Subcutaneous abdominal adipose tissue (tissue), 5 donors: ENCODE data around the gene HSPA8.

Experiments used
- H3K27ac ChIP-seq: one replicate; pipeline ENCODE4 v1.7.0; 2013; ENCODE audit warnings: low read depth, mild to moderate bottlenecking, inconsistent platforms, low read length, moderate library complexity
- H3K27me3 ChIP-seq, 5 donors: one replicate each; pipeline ENCODE4 v1.7.0; 2013; ENCODE audit warnings: low read length in 5 of 5, inconsistent platforms in 1 of 5; ENCODE audit not compliant: control insufficient read depth in 5 of 5, insufficient read depth in 4 of 5
- H3K36me3 ChIP-seq, 5 donors: one replicate each; pipeline ENCODE4 v1.7.0; 2013; ENCODE audit warnings: low read length in 5 of 5; ENCODE audit not compliant: control insufficient read depth in 5 of 5, insufficient read depth in 5 of 5
- H3K4me1 ChIP-seq, 5 donors: one replicate each; pipeline ENCODE4 v1.7.0; 2013; ENCODE audit warnings: low read length in 5 of 5, mild to moderate bottlenecking in 3 of 5, moderate library complexity in 1 of 5; ENCODE audit not compliant: control insufficient read depth in 5 of 5, insufficient read depth in 5 of 5
- H3K4me3 ChIP-seq, 5 donors: one replicate each; pipeline ENCODE4 v1.7.0; 2013; ENCODE audit warnings: low read length in 5 of 5, low read depth in 1 of 5
- H3K9ac ChIP-seq, 5 donors: one replicate each; pipeline ENCODE4 v1.7.0; 2013; ENCODE audit warnings: low read length in 5 of 5, mild to moderate bottlenecking in 4 of 5, moderate library complexity in 3 of 5
- H3K9me3 ChIP-seq, 5 donors: one replicate each; pipeline ENCODE4 v1.7.0; 2013; ENCODE audit warnings: low read length in 5 of 5; ENCODE audit not compliant: control insufficient read depth in 5 of 5
- donor health status: healthy.
- donor health status: healthy.
- donor health status: healthy.
- donor health status: healthy.
- donor health status: healthy.

Gene HSPA8

DNA sequence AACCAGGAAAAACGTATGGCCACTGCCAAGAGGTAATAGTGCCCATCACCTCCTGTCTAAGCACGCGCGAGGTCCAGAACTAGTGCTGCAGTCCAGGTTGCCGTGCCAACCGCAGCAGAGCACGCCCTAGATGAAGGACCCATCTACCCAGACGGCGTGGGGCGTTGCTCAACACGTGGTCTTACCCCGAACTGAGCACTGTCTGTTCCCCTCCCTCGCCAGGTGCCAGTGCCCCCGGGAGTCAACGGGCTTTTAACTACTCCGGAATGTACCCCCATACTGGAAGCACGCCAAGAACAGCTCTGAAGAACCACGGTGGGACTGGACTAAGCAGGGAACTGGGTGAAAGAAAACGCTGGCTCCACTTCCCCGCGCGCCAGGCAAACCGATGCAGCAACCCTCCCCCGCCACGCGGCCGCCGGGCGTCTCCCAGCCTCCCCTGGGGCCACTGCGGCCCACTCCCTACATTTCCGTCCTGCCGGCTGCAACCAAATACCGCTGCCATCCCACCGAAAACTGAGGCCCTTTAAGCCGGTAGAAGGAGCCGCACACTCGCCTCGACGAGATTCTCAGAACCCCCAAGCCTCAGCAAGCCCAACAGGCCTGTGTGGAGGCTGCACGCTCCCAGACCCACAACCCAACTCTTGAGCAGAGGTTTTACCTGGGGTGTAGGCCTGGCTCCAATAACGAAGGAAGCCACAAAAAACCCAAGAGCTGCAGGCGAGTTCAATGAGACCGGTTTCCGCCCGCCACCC lies at the start of gene HSPA8:
HSPA8 (minus strand) TSS at position 734 of the 755 bp plus-strand sequence. CDS start 812 bp downstream, outside the sequence.
- no peaks in the 10 kb centered on the region for H3K9me3 ChIP-seq
- H3K9ac ChIP-seq: peak within 1 kb of the TSS; percentile 88 to 100 (median 99)
- H3K27ac ChIP-seq: peak within 1 kb of the TSS; percentile 100
- H3K27me3 ChIP-seq: no peaks in the 10 kb centered on the region
- peak within 1 kb of the TSS; percentile 91 to 99 (median 97) for H3K4me3 ChIP-seq
- peaks cover 11 to 76% (median 68%) of the 10 kb centered on the region in 5 donors for H3K4me1 ChIP-seq
- H3K36me3 ChIP-seq: peaks cover 27 to 48% (median 42%) of the 10 kb centered on the region in 5 donors

DNA sequence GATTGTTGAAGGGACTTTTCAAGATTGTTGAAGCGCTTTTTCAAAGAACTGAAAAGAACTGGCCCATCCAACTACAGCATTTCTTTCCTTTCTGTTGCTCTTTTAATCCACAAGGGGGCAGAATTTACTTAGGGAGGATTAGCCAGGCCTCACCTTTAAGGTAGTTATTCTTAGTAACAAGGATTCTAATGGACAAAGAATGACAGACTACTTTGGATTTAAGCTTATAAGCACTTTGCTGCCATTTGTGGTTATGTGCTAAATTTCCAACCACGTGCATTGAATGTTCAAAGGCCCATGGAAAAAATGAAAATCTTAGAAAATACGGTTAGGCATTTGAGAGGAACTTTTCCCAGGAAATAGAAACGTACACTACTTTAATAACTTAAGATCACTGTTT lies 49.5 kb upstream of the HSPA8 start:
- peaks cover 0 to 2% (median 0%) of the 10 kb centered on the region in 5 donors for H3K36me3 ChIP-seq
- H3K9me3 ChIP-seq: peaks cover 0 to 7% (median 2%) of the 10 kb centered on the region in 5 donors
- H3K27ac ChIP-seq: peak overlapping the region; percentile 92
- peaks cover 0 to 10% (median 0%) of the 10 kb centered on the region in 5 donors for H3K4me1 ChIP-seq
- H3K27me3 ChIP-seq: no peaks in the 10 kb centered on the region
- H3K9ac ChIP-seq: no peak overlapping the region
- no peak overlapping the region for H3K4me3 ChIP-seq

DNA sequence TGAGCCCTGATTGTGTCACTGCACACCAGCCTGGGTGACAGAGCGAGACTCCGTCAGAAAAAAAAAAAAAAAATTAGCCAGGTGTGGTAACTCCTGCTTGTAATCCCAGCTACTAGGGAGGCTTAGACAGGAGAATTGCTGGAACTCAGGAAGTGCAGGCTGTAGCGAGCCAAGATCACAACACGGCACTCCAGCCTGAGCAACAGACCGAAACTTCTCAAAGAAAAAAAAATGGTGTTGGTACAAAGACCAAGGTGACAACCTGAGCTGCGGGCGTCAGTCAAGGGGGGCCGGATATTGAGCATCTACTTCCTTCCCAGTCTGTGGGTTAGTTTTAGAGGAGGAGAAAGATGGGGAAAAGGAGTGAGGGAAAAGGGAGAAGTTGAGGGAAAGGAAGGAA lies 48.5 kb upstream of the HSPA8 start:
- no peak overlapping the region for H3K9ac ChIP-seq
- no peaks in the 10 kb centered on the region for H3K9me3 ChIP-seq
- H3K36me3 ChIP-seq: peaks cover 0 to 2% (median 0%) of the 10 kb centered on the region in 5 donors
- H3K4me1 ChIP-seq: peaks cover 0 to 12% (median 0%) of the 10 kb centered on the region in 5 donors
- peak overlapping the region; percentile 92 for H3K27ac ChIP-seq
- H3K27me3 ChIP-seq: no peaks in the 10 kb centered on the region
- H3K4me3 ChIP-seq: no peak overlapping the region

DNA sequence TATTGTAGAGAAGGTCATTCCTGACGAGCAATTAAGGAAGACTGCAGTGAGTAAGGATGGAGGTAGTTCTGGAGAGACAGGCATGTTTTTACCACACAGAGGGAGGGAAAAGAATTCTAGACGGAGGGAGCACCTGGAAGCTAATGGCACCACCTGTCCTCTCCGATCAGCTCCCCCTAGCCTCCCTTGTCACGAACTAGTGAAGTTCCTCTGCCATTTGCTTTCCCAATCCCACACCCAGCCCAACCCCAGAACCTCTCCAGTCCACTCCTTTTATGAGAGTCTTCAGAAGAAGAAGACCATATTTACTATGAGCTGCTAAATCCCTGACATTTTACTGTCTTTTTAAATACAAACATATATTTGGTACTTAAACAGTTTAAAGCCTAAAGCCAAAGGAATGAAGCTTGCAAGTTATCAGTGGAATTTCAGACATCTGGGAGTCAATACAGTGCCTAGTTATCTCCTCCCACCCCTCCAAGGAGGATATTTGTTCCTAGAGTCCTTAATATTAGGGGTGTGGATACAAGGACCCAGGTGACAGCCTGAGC lies 46.1 kb upstream of the HSPA8 start:
- peaks cover 0 to 24% (median 12%) of the 10 kb centered on the region in 5 donors for H3K4me1 ChIP-seq
- no peak overlapping the region for H3K27ac ChIP-seq
- H3K36me3 ChIP-seq: peaks cover 0 to under 1% (median 0%) of the 10 kb centered on the region in 5 donors
- no peak overlapping the region for H3K9ac ChIP-seq
- H3K27me3 ChIP-seq: no peaks in the 10 kb centered on the region
- no peak overlapping the region for H3K4me3 ChIP-seq
- no peaks in the 10 kb centered on the region for H3K9me3 ChIP-seq

DNA sequence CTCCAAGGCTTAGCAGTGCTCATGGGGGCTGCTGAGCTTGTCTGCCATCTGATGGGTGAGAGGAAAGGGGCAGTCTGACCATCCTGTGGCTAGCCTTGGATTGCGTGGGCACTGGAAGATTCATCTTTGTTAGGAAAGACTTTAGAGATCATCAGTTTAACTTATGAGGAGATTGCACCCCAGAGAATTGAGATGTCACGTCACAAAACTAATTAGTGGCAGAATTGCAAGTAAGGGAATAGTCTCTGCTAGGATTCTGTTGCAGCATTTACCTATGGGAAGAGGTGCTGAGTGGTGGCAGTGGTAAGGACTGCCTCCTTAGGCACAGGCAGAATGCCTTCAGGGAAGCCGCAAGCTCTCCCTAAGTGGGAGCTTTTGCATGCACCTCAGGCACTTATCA lies 42.8 kb upstream of the HSPA8 start:
- Histone ChIP-seq H3K9me3 (no peaks in the 10 kb centered on the region), H3K27ac (no peak overlapping the region), H3K4me1 (peaks cover 2 to 37% (median 31%) of the 10 kb centered on the region in 5 donors), H3K36me3 (no peaks in the 10 kb centered on the region), H3K27me3 (no peaks in the 10 kb centered on the region), H3K9ac (no peak overlapping the region), H3K4me3 (no peak overlapping the region)

DNA sequence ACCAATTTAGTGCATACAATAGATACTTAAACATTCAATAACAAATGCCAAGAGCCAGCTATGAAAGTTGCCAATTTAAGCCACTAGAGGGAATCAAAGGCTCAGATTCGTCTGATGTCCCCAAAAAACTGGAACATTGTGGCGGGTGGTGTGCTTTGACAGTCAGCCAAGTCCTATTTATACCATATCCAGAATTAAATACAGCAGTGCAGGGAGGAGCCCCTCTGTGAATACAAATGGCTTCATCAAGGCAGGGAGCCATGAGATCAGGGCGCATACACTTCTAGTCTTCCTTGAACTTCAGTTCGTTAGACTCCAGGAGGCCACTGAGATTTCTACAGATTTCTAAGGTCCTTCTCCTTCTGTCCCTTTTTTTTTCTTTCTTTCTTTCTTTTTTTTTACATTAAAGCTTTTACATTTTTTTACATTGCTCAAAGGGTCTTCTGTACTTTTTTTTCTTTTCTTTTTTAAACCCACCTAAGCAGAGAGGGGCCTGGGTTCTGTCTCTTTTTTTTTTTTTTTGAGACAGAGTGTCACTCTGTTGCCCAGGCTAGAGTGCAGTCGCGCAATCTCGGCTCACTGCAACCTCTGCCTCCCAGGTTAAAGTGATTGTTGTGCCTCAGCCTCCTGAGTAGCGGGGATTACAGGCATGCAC lies 41.5 kb upstream of the HSPA8 start:
- peak overlapping the region; percentile 37 for H3K27ac ChIP-seq
- H3K4me3 ChIP-seq: no peak overlapping the region
- peaks cover 2 to 37% (median 31%) of the 10 kb centered on the region in 5 donors for H3K4me1 ChIP-seq
- H3K36me3 ChIP-seq: no peaks in the 10 kb centered on the region
- no peaks in the 10 kb centered on the region for H3K9me3 ChIP-seq
- peak overlapping the region in 2 of 5 donors; percentile 41 to 60 for H3K9ac ChIP-seq
- no peaks in the 10 kb centered on the region for H3K27me3 ChIP-seq

DNA sequence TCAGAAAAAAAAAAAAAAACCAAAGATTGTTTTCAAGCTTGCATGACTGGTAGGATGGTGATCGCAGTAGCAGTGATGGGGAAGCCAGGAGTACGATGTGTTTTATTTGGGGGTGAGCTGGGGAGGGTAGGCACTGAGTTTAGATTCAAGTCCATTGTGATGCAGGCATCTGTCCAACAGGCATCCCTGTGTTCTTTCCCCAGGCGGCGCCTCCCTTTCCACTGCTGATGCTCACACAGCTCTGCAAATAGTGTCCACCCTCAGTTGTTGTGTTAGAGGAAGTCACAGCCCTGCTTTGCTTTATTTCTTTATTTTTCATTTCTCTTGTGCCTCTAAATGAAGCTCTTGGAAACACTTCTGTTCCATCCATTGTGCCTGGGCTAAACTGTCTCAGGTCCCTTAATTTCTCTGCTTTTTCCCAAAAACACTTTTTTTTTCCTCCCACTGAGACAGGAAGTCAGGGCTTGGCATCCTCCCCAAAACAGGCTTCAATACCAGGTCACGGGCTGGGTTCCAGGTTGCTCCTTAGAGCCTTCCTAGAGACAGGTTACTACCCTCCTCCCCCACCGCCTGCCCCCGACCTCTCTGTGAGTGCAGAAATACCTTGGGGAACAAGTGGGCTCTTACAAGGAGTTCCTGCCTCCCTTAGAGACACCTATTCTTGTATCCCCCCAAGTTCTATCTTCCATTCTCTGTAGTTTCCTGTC lies 38.6 kb upstream of the HSPA8 start:
- Histone ChIP-seq H3K36me3 (peaks cover 0 to 17% (median 11%) of the 10 kb centered on the region in 5 donors), H3K9me3 (no peaks in the 10 kb centered on the region), H3K27me3 (no peaks in the 10 kb centered on the region), H3K9ac (peak overlapping the region in 2 of 5 donors; percentile 35 to 46), H3K4me1 (peaks cover 2 to 33% (median 31%) of the 10 kb centered on the region in 5 donors), H3K27ac (peak overlapping the region; percentile 44), H3K4me3 (peak overlapping the region in 1 of 5 donors; percentile 5)

DNA sequence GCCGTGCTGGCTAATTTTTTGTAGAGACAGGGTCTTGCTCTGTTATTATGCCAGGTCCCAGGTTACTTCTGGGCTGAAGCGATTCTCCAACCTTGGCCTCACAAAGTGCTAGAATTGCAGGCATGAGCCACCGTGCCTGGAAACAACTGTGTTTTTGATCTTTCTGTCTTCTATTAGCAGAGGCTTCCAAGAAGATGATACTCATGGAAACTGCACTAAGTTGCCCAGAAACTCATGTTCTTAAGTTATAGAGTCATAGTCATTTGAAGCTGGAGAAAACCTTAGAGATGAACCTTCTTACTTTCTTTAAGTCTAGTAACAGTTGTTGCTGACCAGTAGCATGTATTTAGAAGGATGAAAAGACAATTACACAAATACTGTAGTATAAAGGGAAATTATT lies 37.1 kb upstream of the HSPA8 start:
- Histone ChIP-seq H3K4me1 (peaks cover 2 to 31% (median 27%) of the 10 kb centered on the region in 5 donors), H3K4me3 (no peak overlapping the region), H3K9me3 (no peaks in the 10 kb centered on the region), H3K9ac (no peak overlapping the region), H3K27me3 (no peaks in the 10 kb centered on the region), H3K36me3 (peaks cover 0 to 21% (median 16%) of the 10 kb centered on the region in 5 donors), H3K27ac (no peak overlapping the region)

DNA sequence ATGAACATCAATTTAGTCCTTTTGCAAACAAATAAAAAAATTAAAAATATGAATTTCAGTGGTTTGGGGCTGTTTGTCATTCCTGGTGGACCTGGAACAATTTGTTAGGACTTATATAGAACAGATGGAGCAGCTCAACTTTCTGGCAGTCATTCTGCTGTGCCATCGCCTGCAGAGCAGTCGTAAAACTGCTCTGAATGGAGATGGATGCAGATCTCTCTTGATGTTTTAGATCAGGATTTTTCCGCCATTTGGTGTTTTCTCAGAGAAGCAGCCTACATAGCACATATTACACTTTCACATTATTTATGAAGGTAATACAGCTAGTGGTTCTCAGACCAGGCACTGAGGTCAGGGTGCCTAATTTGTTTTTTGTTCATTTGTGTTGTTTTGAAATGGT lies 31.8 kb upstream of the HSPA8 start:
- H3K9me3 ChIP-seq: no peaks in the 10 kb centered on the region
- H3K27me3 ChIP-seq: no peaks in the 10 kb centered on the region
- no peaks in the 10 kb centered on the region for H3K4me1 ChIP-seq
- H3K27ac ChIP-seq: no peak overlapping the region
- no peak overlapping the region for H3K4me3 ChIP-seq
- H3K36me3 ChIP-seq: peaks cover 4 to 30% (median 26%) of the 10 kb centered on the region in 5 donors
- H3K9ac ChIP-seq: no peak overlapping the region
